SK-N-SH (cell line): ENCODE measurements around the gene CHD2. TPM values are rescaled to one million over a fixed set of nuclear protein-coding genes. Genes with fewer than 3 reads are reported as not detected.

Source experiments
- CTCF ChIA-PET: fragments of 300-600, 350-600 bp; formaldehyde crosslinking; extraction: SDS; loops from one replicate; lab custom pipeline; 2021; lab: Yijun Ruan, JAX
- POLR2A ChIA-PET: fragments of 350-600 bp; sonication (Branson Sonifier 250); formaldehyde crosslinking; extraction: SDS; loops from one replicate; lab custom pipeline; 2020; ENCODE audit warnings: antibody characterized with exemption, inconsistent platforms; lab: Yijun Ruan, JAX
- DNase-seq: peaks from one replicate; pipeline ENCODE4 v3.0.0; 2012
- H2AFZ ChIP-seq: fragments of 200-600 bp; sonication (generic); 2 replicates; pipeline ENCODE4 v1.8.1; 2016; ENCODE audit warnings: antibody characterized with exemption, mild to moderate bottlenecking, low read depth
- H3F3A ChIP-seq: fragments of 200-600 bp; sonication (generic); replicated peaks from 2 replicates; pipeline ENCODE3; 2016; ENCODE audit warnings: antibody characterized with exemption, mild to moderate bottlenecking; ENCODE audit not compliant: insufficient read depth
- H3K27ac ChIP-seq, 2 experiments: fragments of 200-500 bp in 1 of 2; fragments of 200-600 bp in 1 of 2; sonication (Bioruptor generic) in 1 of 2; sonication (generic), shearing (Covaris generic) in 1 of 2; 2 replicates each; pipeline versions ENCODE4 v1.5.1 to v1.6.1; 2014 to 2016; ENCODE audit warnings: low read depth in 2 of 2, inconsistent platforms in 1 of 2, low read length in 1 of 2, mild to moderate bottlenecking in 1 of 2, mixed read lengths in 1 of 2
- H3K27me3 ChIP-seq: fragments of 200-600 bp; sonication (generic), shearing (Covaris generic); 2 replicates; pipeline ENCODE4 v1.6.1; 2016; ENCODE audit warnings: mixed run types; ENCODE audit not compliant: insufficient read depth
- H3K36me3 ChIP-seq, 2 experiments: fragments of 200-500 bp in 1 of 2; fragments of 200-600 bp in 1 of 2; sonication (Bioruptor generic) in 1 of 2; sonication (generic) in 1 of 2; replicated peaks in 1 of 2; 2 replicates each; pipeline versions ENCODE3 to v1.5.1; 2014 to 2016; ENCODE audit warnings: low read length in 1 of 2, mild to moderate bottlenecking in 1 of 2; ENCODE audit not compliant: insufficient read depth in 2 of 2, control insufficient read depth in 1 of 2
- H3K4me1 ChIP-seq, 2 experiments: fragments of 200-500 bp in 1 of 2; fragments of 200-600 bp in 1 of 2; sonication (Bioruptor generic) in 1 of 2; sonication (generic), shearing (Covaris generic) in 1 of 2; 2 replicates each; pipeline versions ENCODE4 v1.5.1 to v1.6.1; 2014 to 2016; ENCODE audit warnings: low read depth in 1 of 2, low read length in 1 of 2, mixed run types in 1 of 2; ENCODE audit not compliant: insufficient read depth in 2 of 2, control insufficient read depth in 1 of 2
- H3K4me2 ChIP-seq: fragments of 200-600 bp; sonication (generic), shearing (Covaris generic); 2 replicates; pipeline ENCODE4 v1.6.1; 2017; ENCODE audit warnings: mixed run types
- H3K4me3 ChIP-seq, 2 experiments: fragments of 200-500 bp in 1 of 2; fragments of 200-600 bp in 1 of 2; sonication (Bioruptor generic) in 1 of 2; sonication (generic), shearing (Covaris generic) in 1 of 2; 2 replicates each; pipeline versions ENCODE4 v1.5.1 to v1.8.1; 2014 to 2016; ENCODE audit warnings: low read depth in 2 of 2, inconsistent platforms in 1 of 2, low read length in 1 of 2, mild to moderate bottlenecking in 1 of 2, mixed read lengths in 1 of 2, moderate library complexity in 1 of 2
- H3K79me2 ChIP-seq: fragments of 200-600 bp; sonication (generic); 2 replicates; pipeline ENCODE4 v1.8.1; 2017; ENCODE audit warnings: mild to moderate bottlenecking; ENCODE audit not compliant: insufficient read depth
- H3K9ac ChIP-seq: fragments of 200-600 bp; sonication (generic); 2 replicates; pipeline ENCODE4 v1.6.1; 2017; ENCODE audit warnings: mixed run types
- H3K9me2 ChIP-seq: fragments of 200-600 bp; sonication (generic); 2 replicates; pipeline ENCODE4 v1.6.1; 2017; ENCODE audit warnings: mixed run types
- H3K9me3 ChIP-seq: fragments of 200-600 bp; sonication (generic); 2 replicates; pipeline ENCODE4 v1.6.1; 2017; ENCODE audit warnings: mixed run types, mild to moderate bottlenecking, moderate library complexity
- H4K20me1 ChIP-seq: fragments of 200-600 bp; sonication (generic); 2 replicates; pipeline ENCODE4 v1.6.1; 2017; ENCODE audit warnings: mild to moderate bottlenecking, mixed run types; ENCODE audit not compliant: insufficient read depth
- CHD2 ChIP-seq: fragments of 150-350 bp; IDR thresholded peaks from 2 replicates; pipeline ENCODE4 v1.6.1; 2018; ENCODE audit warnings: low read length; ENCODE audit not compliant: partially characterized antibody
- FOSL2 ChIP-seq: IDR thresholded peaks from 2 replicates; pipeline ENCODE4 v1.4.0; 2012; ENCODE audit warnings: low read depth, mild to moderate bottlenecking, moderate library complexity, borderline replicate concordance
- FOXM1 ChIP-seq: IDR thresholded peaks from 2 replicates; pipeline ENCODE4 v1.4.0; 2012; ENCODE audit warnings: low read depth, mild to moderate bottlenecking
- GABPA ChIP-seq: IDR thresholded peaks from 2 replicates; pipeline ENCODE4 v1.4.0; 2012; ENCODE audit warnings: low read depth, mild to moderate bottlenecking
- GATA2 ChIP-seq: sonication (generic); formaldehyde crosslinking; IDR thresholded peaks from 2 replicates; pipeline ENCODE4 v1.5.0; 2020; ENCODE audit warnings: mild to moderate bottlenecking, missing genetic modification reagents
- IRF3 ChIP-seq: fragments of 150-350 bp; IDR thresholded peaks from 2 replicates; pipeline ENCODE4 v1.6.1; 2016; ENCODE audit warnings: mild to moderate bottlenecking, low read depth, low read length
- JUND ChIP-seq: IDR thresholded peaks from 2 replicates; pipeline ENCODE4 v1.4.0; 2012
- MXI1 ChIP-seq: IDR thresholded peaks from 2 replicates; pipeline ENCODE4 v1.6.1; 2012; ENCODE audit warnings: mild to moderate bottlenecking, low read depth, low read length, improper control_type of control experiment
- RAD21 ChIP-seq: IDR thresholded peaks from 2 replicates; pipeline ENCODE4 v1.6.1; 2012; ENCODE audit warnings: mild to moderate bottlenecking, low read length
- RCOR1 ChIP-seq: fragments of 150-350 bp; IDR thresholded peaks from 2 replicates; pipeline ENCODE4 v1.6.1; 2017; ENCODE audit warnings: antibody characterized with exemption, low read length
- RFX5 ChIP-seq: IDR thresholded peaks from 2 replicates; pipeline ENCODE4 v1.6.1; 2012; ENCODE audit warnings: mild to moderate bottlenecking, improper control_type of control experiment, low read length
- RXRA ChIP-seq: IDR thresholded peaks from 2 replicates; pipeline ENCODE4 v1.4.0; 2012; ENCODE audit warnings: low read depth, mild to moderate bottlenecking, borderline replicate concordance
- TCF12 ChIP-seq: IDR thresholded peaks from 2 replicates; pipeline ENCODE4 v1.4.0; 2012
- USF2 ChIP-seq: fragments of 150-350 bp; IDR thresholded peaks from 2 replicates; pipeline ENCODE4 v1.6.1; 2017; ENCODE audit warnings: antibody characterized with exemption, low read length, low read depth, borderline replicate concordance
- WGBS: methylation state at CpG from one replicate; pipeline ENCODE4 v1.1.6; 2017; ENCODE audit warnings: low lambda C conversion rate; 5-methylcytosine and 5-hydroxymethylcytosine counted together
- polyA plus RNA-seq, 3 experiments: library from polyadenylated mRNA; depleted of rRNA; stranded (reverse); fragments of >200 nt; gene quantifications; 2 replicates each; pipeline ENCODE4 v1.2.3, GENCODE V29; 2012
- TF ChIP-seq, protein P1 (sequence below): fragments of 200-600 bp; sonication (generic); IDR thresholded peaks from 2 replicates; pipeline ENCODE4 v1.6.1; 2017; ENCODE audit warnings: antibody characterized with exemption, mild to moderate bottlenecking, moderate library complexity

CHD2 gene
- polyA plus RNA-seq, 1 of the 3 experiments (the other 2 are of a cell fraction) = 25.3 TPM

GRCh38 chr15:93067649-93068085, 167.5 kb downstream of the CHD2 start:
- Histone ChIP-seq H3K36me3 (no peaks in the 10 kb centered on the region), H3K9me2 (no peaks in the 10 kb centered on the region), H3K4me1 (peaks cover 5 to 8% of the 10 kb centered on the region in 2 experiments), H3K79me2 (no peaks in the 10 kb centered on the region), H3K27ac (no peak overlapping the region), H3F3A (no peaks in the 10 kb centered on the region), H3K9me3 (no peaks in the 10 kb centered on the region), H3K27me3 (no peaks in the 10 kb centered on the region), H2AFZ (no peak overlapping the region), H3K9ac (no peak overlapping the region), H4K20me1 (no peaks in the 10 kb centered on the region; the same call in 1 of the 2 replicates), H3K4me2 (no peak overlapping the region), H3K4me3 (no peak overlapping the region)
- POLR2A ChIA-PET = no interaction called here
- CTCF ChIA-PET = interaction anchor here (0.6 to 0.9 kb wide), 2 partner anchors 20 to 98 kb away, joined by 4 to 5 read pairs; no protein-coding TSS in a partner anchor
- TF ChIP-seq RXRA (no peak), RCOR1 (no peak), CHD2 (no peak), USF2 (no peak), GATA2 (no peak), IRF3 (no peak), RFX5 (no peak), FOSL2 (no peak), JUND (no peak), GABPA (no peak), MXI1 (no peak)
- TF ChIP-seq, protein P1, sequence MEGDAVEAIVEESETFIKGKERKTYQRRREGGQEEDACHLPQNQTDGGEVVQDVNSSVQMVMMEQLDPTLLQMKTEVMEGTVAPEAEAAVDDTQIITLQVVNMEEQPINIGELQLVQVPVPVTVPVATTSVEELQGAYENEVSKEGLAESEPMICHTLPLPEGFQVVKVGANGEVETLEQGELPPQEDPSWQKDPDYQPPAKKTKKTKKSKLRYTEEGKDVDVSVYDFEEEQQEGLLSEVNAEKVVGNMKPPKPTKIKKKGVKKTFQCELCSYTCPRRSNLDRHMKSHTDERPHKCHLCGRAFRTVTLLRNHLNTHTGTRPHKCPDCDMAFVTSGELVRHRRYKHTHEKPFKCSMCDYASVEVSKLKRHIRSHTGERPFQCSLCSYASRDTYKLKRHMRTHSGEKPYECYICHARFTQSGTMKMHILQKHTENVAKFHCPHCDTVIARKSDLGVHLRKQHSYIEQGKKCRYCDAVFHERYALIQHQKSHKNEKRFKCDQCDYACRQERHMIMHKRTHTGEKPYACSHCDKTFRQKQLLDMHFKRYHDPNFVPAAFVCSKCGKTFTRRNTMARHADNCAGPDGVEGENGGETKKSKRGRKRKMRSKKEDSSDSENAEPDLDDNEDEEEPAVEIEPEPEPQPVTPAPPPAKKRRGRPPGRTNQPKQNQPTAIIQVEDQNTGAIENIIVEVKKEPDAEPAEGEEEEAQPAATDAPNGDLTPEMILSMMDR = no peak
- WGBS = 79% methylated on average over 4 of the region's 4 CpGs
- DNase-seq = no peak

GRCh38 chr15:93068581-93069199, 168.6 kb downstream of the CHD2 start:
- Histone ChIP-seq H3K27me3 (no peaks in the 10 kb centered on the region), H3K9ac (no peak overlapping the region), H3F3A (no peaks in the 10 kb centered on the region), H2AFZ (no peak overlapping the region), H3K9me3 (no peaks in the 10 kb centered on the region), H3K36me3 (no peaks in the 10 kb centered on the region), H3K4me1 (peaks cover 5 to 8% of the 10 kb centered on the region in 2 experiments), H3K79me2 (no peaks in the 10 kb centered on the region), H3K9me2 (no peaks in the 10 kb centered on the region), H4K20me1 (no peaks in the 10 kb centered on the region; the same call in 1 of the 2 replicates), H3K27ac (no peak overlapping the region), H3K4me3 (no peak overlapping the region), H3K4me2 (no peak overlapping the region)
- ChIA-PET POLR2A (no interaction called here), CTCF (interaction anchor here (1.2 to 1.6 kb wide), 2 partner anchors 19 to 1051 kb away, joined by 6 to 7 read pairs; no protein-coding TSS in a partner anchor)
- no peak for DNase-seq
- WGBS = 89% methylated on average over 6 of the region's 6 CpGs
- no peak for TF ChIP-seq TCF12
- TF ChIP-seq RAD21 = no peak
- TF ChIP-seq USF2 = no peak
- no peak for TF ChIP-seq GABPA
- TF ChIP-seq FOXM1 = no peak
- TF ChIP-seq, protein P1 = no peak
- no peak for TF ChIP-seq CHD2
